ENCODE measurements around the gene POR. TPM values are rescaled to one million over a fixed set of nuclear protein-coding genes. Genes with fewer than 3 reads are reported as not detected.
A peak's percentile ranks its signal among the peaks of the same experiment; 100 is the strongest.

POR gene
- total and polyA plus RNA-seq, 10 donors, result 49.1 to 170 (median 117) TPM

- WGBS, 5 donors, result 58 to 69% (median 65%) methylated on average over 5 of the region's 5 CpGs
- peaks cover 0 to 39% (median 5%) of the 10 kb centered on the region in 6 donors for H3K4me1 ChIP-seq
- DNase-seq, result no peak
These were observed 16.7 kb downstream of the POR start for GRCh38 chr7:75931680-75932079.

GRCh38 chr7:75937958-75938786 is 23.2 kb downstream of the POR start:
- H3K27ac ChIP-seq, result peak overlapping the region in 2 of 8 donors; percentile 6 to 33
- H3K4me1 ChIP-seq, result peaks cover 0 to 19% (median 0%) of the 10 kb centered on the region in 6 donors
- no peak overlapping the region for H3K4me3 ChIP-seq
- H3K9me3 ChIP-seq, result no peaks in the 10 kb centered on the region
- intact Hi-C loops (cut with DNase I; ENCODE audit: low total_unique reads), result no loop called here
- peaks cover 0 to 31% (median 0%) of the 10 kb centered on the region in 6 donors for H3K36me3 ChIP-seq
- TF ChIP-seq POLR2AphosphoS5 (IDR thresholded peaks at IDR 0.05) (peak; percentile 53 to 74 (median 69)), CTCF (IDR thresholded peaks at IDR 0.05 in 8 of 11, conservative IDR thresholded peaks at IDR 0.05 in 3 of 11) (no peak)
- WGBS, 5 donors, result 67 to 82% (median 80%) methylated on average over 13 to 15 of the region's 15 CpGs
- no peaks in the 10 kb centered on the region for H3K27me3 ChIP-seq (replicated peaks in 1 of 7)
- DNase-seq, result no peak

More at GRCh38 chr7:75931680-75932079, 16.7 kb downstream of the POR start:
- H3K9me3 ChIP-seq, result no peaks in the 10 kb centered on the region
- intact Hi-C loops (cut with DNase I; ENCODE audit: low total_unique reads), result no loop called here
- H3K27me3 ChIP-seq (replicated peaks in 1 of 7), result no peaks in the 10 kb centered on the region
- peaks cover 0 to 31% (median 0%) of the 10 kb centered on the region in 6 donors for H3K36me3 ChIP-seq
- no peak overlapping the region for H3K27ac ChIP-seq
- TF ChIP-seq POLR2A (IDR thresholded peaks at IDR 0.05) (no peak), CTCF (IDR thresholded peaks at IDR 0.05 in 8 of 11, conservative IDR thresholded peaks at IDR 0.05 in 3 of 11) (no peak), POLR2AphosphoS5 (IDR thresholded peaks at IDR 0.05) (no peak)
- H3K4me3 ChIP-seq, result no peak overlapping the region

GRCh38 chr7:75938921-75939320 is 24.0 kb downstream of the POR start:
- no peak for DNase-seq
- Histone ChIP-seq H3K27ac (no peak overlapping the region), H3K4me1 (peaks cover 0 to 19% (median 0%) of the 10 kb centered on the region in 6 donors), H3K4me3 (no peak overlapping the region), H3K9me3 (no peaks in the 10 kb centered on the region), H3K27me3 (replicated peaks in 1 of 7) (no peaks in the 10 kb centered on the region), H3K36me3 (peaks cover 0 to 31% (median 0%) of the 10 kb centered on the region in 6 donors)
- no peak for TF ChIP-seq CTCF (IDR thresholded peaks at IDR 0.05 in 8 of 11, conservative IDR thresholded peaks at IDR 0.05 in 3 of 11)
- no peak for TF ChIP-seq POLR2AphosphoS5 (IDR thresholded peaks at IDR 0.05)
- TF ChIP-seq POLR2A (IDR thresholded peaks at IDR 0.05), result no peak
- intact Hi-C loops (cut with DNase I; ENCODE audit: low total_unique reads), result no loop called here
- WGBS, 5 donors, result 90 to 100% (median 94%) methylated on average over 2 to 6 of the region's 6 CpGs

GRCh38 chr7:75943864-75944263 is 28.9 kb downstream of the POR start:
- no peak overlapping the region for H3K4me3 ChIP-seq
- no peak for DNase-seq
- H3K27ac ChIP-seq, result no peak overlapping the region
- intact Hi-C loops (cut with DNase I; ENCODE audit: low total_unique reads), result no loop called here
- no peak for TF ChIP-seq POLR2AphosphoS5 (IDR thresholded peaks at IDR 0.05)
- no peaks in the 10 kb centered on the region for H3K27me3 ChIP-seq (replicated peaks in 1 of 7)
- H3K9me3 ChIP-seq, result no peaks in the 10 kb centered on the region
- H3K4me1 ChIP-seq, result peaks cover 0 to 39% (median 10%) of the 10 kb centered on the region in 6 donors
- WGBS, 5 donors, result 92 to 96% (median 94%) methylated on average over 6 of the region's 6 CpGs
- H3K36me3 ChIP-seq, result peaks cover 0 to 39% (median 0%) of the 10 kb centered on the region in 6 donors
